GM21423 (cell line): ENCODE measurements around the gene DPEP2NB.

ENCODE experiments used
- ATAC-seq: cut with Tn5 transposase; IDR thresholded peaks from one replicate; pipeline ENCODE4 v1.9.1; 2021; ENCODE audit warnings: mild to moderate bottlenecking, moderate library complexity; ENCODE audit not compliant: unreplicated experiment

DPEP2NB gene

GRCh38 chr16:67964477-67965131, 51.1 kb downstream of the DPEP2NB start:
- ATAC-seq = no peak

- no peak for ATAC-seq
Observed at GRCh38 chr16:67963662-67964321, 51.9 kb downstream of the DPEP2NB start.
